Spleen (tissue), 11 donors: Measurements from ENCODE around the gene USP5. TPM values are rescaled to one million over a fixed set of nuclear protein-coding genes. Genes with fewer than 3 reads are reported as not detected.

Experiments
- DNase-seq: peaks from one replicate; pipeline ENCODE4 v3.0.0-alpha.2; 2020
- H3K27ac ChIP-seq, 8 donors: fragments of 200-600 bp; sonication (generic) in 7 of 8; 1 replicate in 4 of 8; 2 replicates in 4 of 8; pipeline versions ENCODE4 v1.5.0 to v1.8.0; 2016 to 2021; ENCODE audit warnings: inconsistent platforms in 4 of 8, mild to moderate bottlenecking in 4 of 8, moderate library complexity in 1 of 8
- H3K27me3 ChIP-seq, 7 donors: fragments of 200-600 bp; sonication (generic) in 6 of 7; replicated peaks in 1 of 7; 1 replicate in 4 of 7; 2 replicates in 3 of 7; pipeline versions ENCODE4 v1.5.0 to v1.8.0; 2016 to 2021; ENCODE audit warnings: inconsistent platforms in 3 of 7, mild to moderate bottlenecking in 1 of 7
- H3K36me3 ChIP-seq, 6 donors: fragments of 200-600 bp; sonication (generic) in 5 of 6; 1 replicate in 4 of 6; 2 replicates in 2 of 6; pipeline versions ENCODE4 v1.5.0 to v1.8.0; 2016 to 2021; ENCODE audit warnings: inconsistent platforms in 2 of 6
- H3K4me1 ChIP-seq, 6 donors: fragments of 200-600 bp; sonication (generic) in 5 of 6; 1 replicate in 3 of 6; 2 replicates in 3 of 6; pipeline versions ENCODE4 v1.5.0 to v1.8.0; 2016 to 2021; ENCODE audit warnings: inconsistent platforms in 3 of 6
- H3K4me3 ChIP-seq, 8 donors: fragments of 200-600 bp; sonication (generic) in 7 of 8; 1 replicate in 4 of 8; 2 replicates in 4 of 8; pipeline versions ENCODE4 v1.5.0 to v1.8.0; 2016 to 2021; ENCODE audit warnings: inconsistent platforms in 4 of 8, mild to moderate bottlenecking in 4 of 8, moderate library complexity in 2 of 8
- H3K9me3 ChIP-seq, 8 donors: fragments of 200-600 bp; sonication (generic) in 7 of 8; 1 replicate in 4 of 8; 2 replicates in 4 of 8; pipeline versions ENCODE4 v1.5.0 to v1.8.0; 2016 to 2021; ENCODE audit warnings: inconsistent platforms in 4 of 8
- CTCF ChIP-seq, 11 experiments: fragments of 200-600 bp in 7 of 11; fragments of 450-650 bp in 4 of 11; sonication (generic) in 4 of 11; IDR thresholded peaks in 8 of 11; conservative IDR thresholded peaks in 3 of 11; 1 replicate in 7 of 11; 2 replicates in 4 of 11; pipeline versions ENCODE4 v1.4.0 to v1.8.0; 2016 to 2021; ENCODE audit warnings: antibody characterized with exemption in 11 of 11, inconsistent platforms in 4 of 11, mild to moderate bottlenecking in 1 of 11
- POLR2A ChIP-seq, 3 donors: fragments of 450-650 bp; IDR thresholded peaks; one replicate each; pipeline ENCODE4 v1.5.1; 2017; ENCODE audit warnings: antibody characterized with exemption in 3 of 3, mild to moderate bottlenecking in 1 of 3
- POLR2AphosphoS5 ChIP-seq, 3 donors: sonication (generic); formaldehyde crosslinking; IDR thresholded peaks; one replicate each; pipeline ENCODE4 v1.5.1; 2017; ENCODE audit warnings: antibody characterized with exemption in 3 of 3
- WGBS, 5 donors: extraction: QIAGEN DNeasy Blood & Tissue Kit in 3 of 5; methylation state at CpG; one replicate each; pipeline versions ENCODE4 v1.1.5 to v1.1.7; 2013 to 2018; 5-methylcytosine and 5-hydroxymethylcytosine counted together
- intact Hi-C: fragments of 100-400 bp; cut with DNase I; formaldehyde crosslinking; loops from one replicate; pipeline ENCODE4 v1.15.0; 2023; ENCODE audit warnings: low total_unique reads
- polyA plus RNA-seq, 3 donors: library from polyadenylated mRNA; stranded (reverse); fragments of 200-250 nt; gene quantifications; one replicate each; pipeline ENCODE4 v1.2.1, GENCODE V29; 2013
- total RNA-seq, 7 donors: library from RNA; depleted of rRNA in 3 of 7; stranded (reverse); fragments of >200 nt in 3 of 7; fragmentation: NEBNext Ultra II Directional in 4 of 7; extraction: Animal tissue kit (Norgen Biotek cat#: 25700) in 4 of 7; gene quantifications; one replicate each; pipeline versions ENCODE4 v1.1.0 to v1.2.1, GENCODE V29; 2016 to 2021
- donor health status: healthy with polysubstance abuse.
- donor health status: DM: no; HTN: no; CAD: no; lungs with moderate emphysema.
- donor health status: DM: no; HTN: no; CAD: no.
- donor health status: Bipolar disorder and iron deficiency.
- donor health status: healthy.
- donor health status: DM: no; HTN: no; CAD: no.
- donor health status: DM: yes; HTN: yes; CAD: no.

The USP5 gene
- total and polyA plus RNA-seq, 10 donors: 23.1 to 62.4 (median 40.8) TPM

- Histone ChIP-seq H3K4me1 (peaks cover 0 to 22% (median 7%) of the 10 kb centered on the region in 6 donors), H3K36me3 (peaks cover 0 to 15% (median 0%) of the 10 kb centered on the region in 6 donors), H3K9me3 (no peaks in the 10 kb centered on the region), H3K27ac (peak overlapping the region in 4 of 8 donors; percentile 14 to 67 (median 50)), H3K27me3 (peaks cover 0 to 7% (median 0%) of the 10 kb centered on the region in 7 donors), H3K4me3 (no peak overlapping the region)
- 68 to 100% (median 81%) methylated on average over 1 of the region's 1 CpG for WGBS, 5 donors
- intact Hi-C loops: no loop called here
- no peak for TF ChIP-seq POLR2AphosphoS5 (IDR thresholded peaks at IDR 0.05)
- no peak for DNase-seq
Observed at GRCh38 chr12:6840330-6840729, 11.6 kb upstream of the USP5 start.

- TF ChIP-seq POLR2AphosphoS5 (IDR thresholded peaks at IDR 0.05) (no peak), POLR2A (IDR thresholded peaks at IDR 0.05) (no peak), CTCF (IDR thresholded peaks at IDR 0.05 in 8 of 11, conservative IDR thresholded peaks at IDR 0.05 in 3 of 11) (no peak)
- H3K27me3 ChIP-seq: peaks cover 0 to 7% (median 0%) of the 10 kb centered on the region in 7 donors
- 71 to 82% (median 77%) methylated on average over 12 to 24 of the region's 24 CpGs for WGBS, 5 donors
- H3K4me3 ChIP-seq: no peak within 1 kb of the TSS
- DNase-seq: no peak
- H3K9me3 ChIP-seq: no peaks in the 10 kb centered on the region
- peaks cover 0 to 21% (median 0%) of the 10 kb centered on the region in 6 donors for H3K36me3 ChIP-seq
- intact Hi-C loops: no loop called here
- H3K27ac ChIP-seq: peak within 1 kb of the TSS in 4 of 8 donors; percentile 14 to 67 (median 50)
- H3K4me1 ChIP-seq: peaks cover 0 to 17% (median 7%) of the 10 kb centered on the region in 6 donors
Observed at GRCh38 chr12:6840761-6841515, 11.0 kb upstream of the USP5 start, which contains the start of gene GNB3. Gene GNB3 (plus strand): TSS chr12:6840925. CDS start chr12:6841288, 363 bp downstream.

GRCh38 chr12:6842075-6842474 lies 9.9 kb upstream of the USP5 start:
- Histone ChIP-seq H3K9me3 (no peaks in the 10 kb centered on the region), H3K27ac (no peak overlapping the region), H3K4me1 (peaks cover 0 to 16% (median 6%) of the 10 kb centered on the region in 6 donors), H3K4me3 (no peak overlapping the region), H3K27me3 (peaks cover 0 to 7% (median 0%) of the 10 kb centered on the region in 7 donors), H3K36me3 (peaks cover 0 to 30% (median 0%) of the 10 kb centered on the region in 6 donors)
- intact Hi-C loops: no loop called here
- DNase-seq: no peak
- TF ChIP-seq POLR2A (IDR thresholded peaks at IDR 0.05) (no peak), POLR2AphosphoS5 (IDR thresholded peaks at IDR 0.05) (no peak), CTCF (IDR thresholded peaks at IDR 0.05 in 8 of 11, conservative IDR thresholded peaks at IDR 0.05 in 3 of 11) (no peak)
- WGBS, 5 donors: 90 to 100% (median 94%) methylated on average over 4 of the region's 4 CpGs

- DNase-seq: no peak
- H3K4me1 ChIP-seq: peaks cover 0 to 16% (median 6%) of the 10 kb centered on the region in 6 donors
- WGBS, 5 donors: 69 to 85% (median 80%) methylated on average over 16 of the region's 16 CpGs
- intact Hi-C loops: no loop called here
- no peaks in the 10 kb centered on the region for H3K9me3 ChIP-seq
- peaks cover 0 to 7% (median 0%) of the 10 kb centered on the region in 7 donors for H3K27me3 ChIP-seq
- no peak overlapping the region for H3K27ac ChIP-seq
- peaks cover 0 to 29% (median 0%) of the 10 kb centered on the region in 6 donors for H3K36me3 ChIP-seq
- no peak for TF ChIP-seq POLR2AphosphoS5 (IDR thresholded peaks at IDR 0.05)
- TF ChIP-seq POLR2A (IDR thresholded peaks at IDR 0.05): no peak
- no peak for TF ChIP-seq CTCF (IDR thresholded peaks at IDR 0.05 in 8 of 11, conservative IDR thresholded peaks at IDR 0.05 in 3 of 11)
- H3K4me3 ChIP-seq: no peak overlapping the region
Observed at GRCh38 chr12:6843118-6843902, 8.6 kb upstream of the USP5 start.
